NCI-H1092 (cell line): ENCODE measurements around the gene FARS2.

ENCODE experiments used
- DNase-seq: peaks from one replicate; lab custom pipeline; 2025; lab: John Stamatoyannopoulos, UW

The FARS2 gene

GRCh38 chr6:5809450-5809849 is 548.1 kb downstream of the FARS2 start:
- no peak for DNase-seq

GRCh38 chr6:5811997-5812396 is 550.7 kb downstream of the FARS2 start:
- DNase-seq = no peak

- no peak for DNase-seq
Observed at GRCh38 chr6:5813625-5814027, 552.3 kb downstream of the FARS2 start.

- DNase-seq = no peak
Observed at GRCh38 chr6:5814116-5814515, 552.8 kb downstream of the FARS2 start.

- DNase-seq = no peak
Observed at GRCh38 chr6:5814901-5815300, 553.6 kb downstream of the FARS2 start.

GRCh38 chr6:5817869-5818268 is 556.6 kb downstream of the FARS2 start:
- no peak for DNase-seq

- DNase-seq = no peak
Observed at GRCh38 chr6:5818959-5819358, 557.6 kb downstream of the FARS2 start.
